Activated T-helper 1 cell treated with anti-CD3 and anti-CD28 coated beads, Interleukin-2, amount 50 U/mL, for 16 hours (primary cell): ENCODE results near the gene PIP4K2B.
A peak's percentile ranks its signal among the peaks of the same experiment; 100 is the strongest.
"Not testable (repeated sequence)": the region's sequence is repeated elsewhere in the genome, so short reads cannot be mapped to it uniquely, and the experiment has no call there.

Source experiments
- DNase-seq, 2 donors: peaks; one replicate each; pipeline ENCODE4 v3.0.0-alpha.2; 2020; ENCODE audit warnings: low read depth in 1 of 2, low spot score in 1 of 2

The PIP4K2B gene

DNA sequence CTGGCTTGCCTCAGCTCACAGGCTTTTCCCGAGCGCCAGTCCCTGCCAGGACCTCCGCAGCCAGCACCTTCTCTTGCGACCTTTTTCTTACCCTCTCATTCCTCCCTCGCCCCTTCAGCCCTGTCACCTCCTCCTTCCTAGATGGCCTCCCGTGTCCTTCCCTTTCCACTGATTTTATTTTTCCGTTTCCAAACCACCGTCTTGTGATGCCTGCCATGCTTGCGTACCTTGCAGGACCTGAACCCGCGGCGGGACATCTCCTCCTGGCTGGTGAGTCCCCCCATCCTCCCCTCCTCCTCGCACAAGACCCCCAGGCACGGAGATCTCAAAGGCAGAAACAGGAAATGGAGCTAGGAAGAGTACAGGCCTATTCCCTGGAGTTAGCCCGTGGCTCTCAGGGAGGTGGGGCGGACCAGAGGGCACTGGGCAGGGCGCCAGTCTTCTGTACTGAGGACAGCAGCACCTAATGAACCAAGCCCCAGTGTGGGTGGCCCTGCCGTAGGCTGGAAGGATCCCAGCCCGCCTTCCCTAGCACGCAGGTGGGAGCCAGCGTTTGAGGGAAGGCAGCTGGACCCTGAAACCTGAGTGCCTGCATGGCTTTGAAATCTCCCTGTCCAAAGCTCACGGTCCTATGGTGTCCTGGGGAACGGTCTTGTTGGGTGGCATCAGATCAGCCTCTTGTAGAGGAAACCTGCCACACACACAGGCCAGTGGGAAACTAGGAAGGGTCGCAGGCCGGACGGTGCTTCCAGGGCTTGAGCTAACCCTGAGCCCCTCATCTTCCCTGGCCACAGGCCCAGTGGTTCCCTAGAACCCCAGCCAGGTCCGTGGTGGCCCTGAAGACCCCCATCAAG is 68.6 kb downstream of the PIP4K2B start:
- DNase-seq = no peak

- peak; percentile 62 to 80 for DNase-seq
Observed at GRCh38 chr17:38729886-38730525, 69.3 kb downstream of the PIP4K2B start, which contains the start of gene CISD3. TSS of gene CISD3 (plus strand) at chr17:38730341. CDS start at chr17:38730359, 18 bp downstream.

- DNase-seq = no peak
Observed at GRCh38 chr17:38729368-38729885, 69.9 kb downstream of the PIP4K2B start.

DNA sequence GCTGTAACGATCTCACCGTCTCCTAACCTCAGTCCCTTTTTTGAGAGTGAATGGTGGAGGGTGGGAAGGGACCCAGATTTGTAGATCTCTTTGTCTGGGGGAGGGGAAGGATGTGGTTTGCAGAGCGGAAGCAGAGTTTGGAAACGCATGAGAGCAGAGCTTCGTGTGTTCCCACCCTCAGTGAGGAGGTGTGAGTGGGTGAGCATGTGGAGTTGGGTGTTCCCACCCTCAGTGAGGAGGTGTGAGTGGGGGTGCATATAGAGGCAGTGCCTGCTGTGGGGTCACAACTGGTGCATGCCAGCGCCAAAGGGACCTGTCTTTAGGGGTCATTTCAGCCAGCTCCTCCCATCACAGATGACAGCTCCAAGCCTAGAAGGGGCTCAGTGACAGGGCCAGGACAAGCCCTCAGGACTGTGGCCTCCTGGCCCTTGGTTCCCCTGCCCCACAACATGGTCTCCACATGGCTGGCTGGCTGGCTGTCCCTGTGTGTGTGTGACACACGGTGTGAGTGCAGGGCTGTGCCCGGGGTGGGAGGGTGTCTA is 71.0 kb downstream of the PIP4K2B start:
- peak; percentile 36 to 44 for DNase-seq

- peak in 1 of 2 donors; percentile 55 for DNase-seq
Observed at GRCh38 chr17:38727736-38728135, 71.6 kb downstream of the PIP4K2B start.

- DNase-seq = not testable (repeated sequence)
Observed at GRCh38 chr17:38726145-38726544, 73.2 kb downstream of the PIP4K2B start.

GRCh38 chr17:38725066-38725465 is 74.3 kb downstream of the PIP4K2B start:
- no peak for DNase-seq

- DNase-seq = no peak
Observed at GRCh38 chr17:38724337-38724988, 74.9 kb downstream of the PIP4K2B start.

DNA sequence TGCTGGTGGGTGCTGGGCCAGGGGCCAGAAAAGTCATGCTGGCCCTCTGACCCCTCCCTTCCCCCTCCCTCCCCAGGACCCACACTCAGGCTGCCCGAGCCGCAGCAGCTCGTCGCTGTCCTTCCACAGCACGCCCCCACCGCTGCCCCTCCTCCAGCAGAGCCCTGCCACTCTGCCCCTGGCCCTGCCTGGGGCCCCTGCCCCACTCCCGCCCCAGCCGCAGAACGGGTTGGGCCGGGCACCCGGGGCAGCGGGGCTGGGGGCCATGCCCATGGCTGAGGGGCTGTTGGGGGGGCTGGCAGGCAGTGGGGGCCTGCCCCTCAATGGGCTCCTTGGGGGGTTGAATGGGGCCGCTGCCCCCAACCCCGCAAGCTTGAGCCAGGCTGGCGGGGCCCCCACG is 77.6 kb downstream of the PIP4K2B start:
- no peak for DNase-seq

DNA sequence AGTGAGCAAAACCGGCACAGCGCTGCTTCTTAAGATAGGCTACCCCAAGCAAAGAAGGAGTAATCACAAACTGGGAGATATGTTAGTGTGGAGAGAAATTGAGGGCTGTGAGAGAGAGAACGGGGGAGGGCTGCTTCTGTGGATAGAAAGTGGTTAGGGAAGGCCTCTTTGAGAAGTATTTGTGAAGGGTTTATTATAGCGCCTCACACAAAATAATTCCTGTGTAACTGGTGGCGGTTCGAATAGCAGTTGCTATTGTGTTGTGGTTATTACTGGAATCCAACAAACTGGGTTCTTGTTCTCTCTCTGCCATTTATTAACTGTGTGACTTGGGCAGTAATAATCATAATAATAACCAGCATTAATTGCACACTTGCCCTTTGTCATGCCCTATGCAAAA is 78.4 kb downstream of the PIP4K2B start:
- DNase-seq = no peak

DNA sequence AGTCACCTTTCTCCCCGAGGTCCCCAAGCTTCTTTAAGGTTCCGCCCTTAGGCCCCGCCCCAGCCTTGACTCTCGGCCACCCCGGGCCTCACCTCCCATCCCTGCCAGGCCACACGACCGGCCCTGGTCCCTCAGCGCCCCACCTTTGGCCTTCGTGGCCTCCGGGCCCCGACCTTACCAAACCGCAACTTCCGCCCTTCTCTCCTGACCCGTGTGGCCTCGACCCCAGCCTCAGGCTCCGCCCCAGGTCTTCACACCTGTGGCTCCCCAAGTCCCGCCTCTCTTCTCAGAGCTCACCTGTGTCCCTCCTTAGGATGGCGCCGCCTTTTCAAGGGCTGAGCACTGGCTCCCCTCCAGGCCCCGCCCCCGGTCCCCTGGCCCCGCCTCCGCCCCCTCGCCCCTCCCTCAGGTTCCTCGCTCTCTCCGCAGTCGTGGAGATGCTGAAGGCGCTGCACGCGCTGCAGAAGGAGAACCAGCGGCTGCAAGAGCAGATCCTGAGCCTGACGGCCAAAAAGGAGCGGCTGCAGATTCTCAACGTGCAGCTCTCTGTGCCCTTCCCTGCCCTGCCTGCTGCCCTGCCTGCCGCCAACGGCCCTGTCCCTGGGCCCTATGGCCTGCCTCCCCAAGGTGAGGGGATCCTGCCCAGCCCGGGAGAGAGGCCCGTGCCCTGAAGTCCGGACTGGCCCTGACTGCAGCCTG is 79.3 kb downstream of the PIP4K2B start:
- DNase-seq = no peak

GRCh38 chr17:38719289-38719942 is 79.9 kb downstream of the PIP4K2B start:
- DNase-seq = no peak

DNA sequence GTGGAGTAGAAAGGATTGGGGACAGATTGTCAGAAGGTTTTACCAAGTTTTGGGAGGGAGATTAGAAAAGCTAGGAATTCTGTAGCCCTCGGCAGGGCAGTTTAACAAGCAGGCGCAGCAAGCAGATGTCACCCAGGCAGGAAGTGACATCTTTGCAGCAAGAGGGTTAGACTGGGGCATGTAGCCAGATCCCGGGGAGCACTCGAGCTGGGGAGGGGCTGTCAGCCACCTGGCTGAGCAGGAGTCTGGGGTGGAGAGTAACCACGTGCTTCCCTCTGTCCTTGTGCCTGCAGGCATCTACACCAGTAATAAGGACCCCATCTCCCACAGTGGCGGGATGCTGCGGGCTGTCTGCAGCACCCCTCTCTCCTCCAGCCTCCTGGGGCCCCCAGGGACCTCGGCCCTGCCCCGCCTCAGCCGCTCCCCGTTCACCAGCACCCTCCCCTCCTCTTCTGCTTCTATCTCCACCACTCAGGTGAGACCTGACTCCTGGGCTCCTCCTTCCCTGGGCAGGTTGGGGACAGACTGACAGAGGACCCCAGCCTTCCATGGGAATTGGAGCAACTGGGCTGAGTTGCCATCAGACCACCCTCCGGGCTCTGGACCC is 82.1 kb downstream of the PIP4K2B start:
- DNase-seq = no peak

GRCh38 chr17:38716368-38717005 is 82.9 kb downstream of the PIP4K2B start:
- no peak for DNase-seq
